Cardiac fibroblast (primary cell): Measurements from ENCODE around the gene PDE4D.
"Not testable (repeated sequence)": the region's sequence is repeated elsewhere in the genome, so short reads cannot be mapped to it uniquely, and the experiment has no call there.

Experiments used
- DNase-seq, 2 donors: peaks; one replicate each; pipeline versions ENCODE4 v3.0.0 to v3.0.0-alpha.2; 2010; ENCODE audit warnings: low read depth in 2 of 2
- H3K4me3 ChIP-seq, 2 donors: replicated peaks in 1 of 2; 1 replicate in 1 of 2; 2 replicates in 1 of 2; pipeline ENCODE4 v1.5.1; 2011; ENCODE audit warnings: low read depth in 2 of 2, low read length in 2 of 2, mild to moderate bottlenecking in 2 of 2, moderate library complexity in 1 of 2
- CTCF ChIP-seq: IDR thresholded peaks from one replicate; pipeline ENCODE4 v1.5.1; 2011; ENCODE audit warnings: low read depth, mild to moderate bottlenecking, low read length, inconsistent platforms

The PDE4D gene

GRCh38 chr5:59385700-59386099 lies 507.8 kb downstream of the PDE4D start:
- TF ChIP-seq CTCF: no peak
- H3K4me3 ChIP-seq: no peak overlapping the region
- no peak for DNase-seq

GRCh38 chr5:59380350-59380951 lies 513.1 kb downstream of the PDE4D start:
- DNase-seq: peak; percentile 85 to 86

GRCh38 chr5:59374036-59374435 lies 519.5 kb downstream of the PDE4D start:
- not testable (repeated sequence) for DNase-seq, H3K4me3 ChIP-seq

More at GRCh38 chr5:59380350-59380951, 513.1 kb downstream of the PDE4D start:
- no peak overlapping the region for H3K4me3 ChIP-seq
- TF ChIP-seq CTCF: peak; percentile 39

GRCh38 chr5:59371525-59372127 lies 521.9 kb downstream of the PDE4D start:
- DNase-seq: no peak
- H3K4me3 ChIP-seq: no peak overlapping the region
- TF ChIP-seq CTCF: no peak

- no peak overlapping the region for H3K4me3 ChIP-seq
- TF ChIP-seq CTCF: no peak
- no peak for DNase-seq
Observed at GRCh38 chr5:59368951-59369350, 524.6 kb downstream of the PDE4D start.

- peak; percentile 80 for TF ChIP-seq CTCF
- peak; percentile 78 to 84 for DNase-seq
- H3K4me3 ChIP-seq: no peak overlapping the region
Observed at GRCh38 chr5:59367791-59368394, 525.6 kb downstream of the PDE4D start.

GRCh38 chr5:59366784-59367183 lies 526.7 kb downstream of the PDE4D start:
- H3K4me3 ChIP-seq: no peak overlapping the region
- no peak for DNase-seq
- TF ChIP-seq CTCF: no peak
